Measurements from ENCODE around the gene TMEM18. TPM values are rescaled to one million over a fixed set of nuclear protein-coding genes. Genes with fewer than 3 reads are reported as not detected.

TMEM18 gene
- total RNA-seq, 1 donor from 2014 or later, result 23.3 TPM

GRCh38 chr2:620004-620403, 57.2 kb downstream of the TMEM18 start:
- no peaks in the 10 kb centered on the region for H3K36me3 ChIP-seq
- no peaks in the 10 kb centered on the region for H3K27me3 ChIP-seq (ENCODE audit: low read depth)
- H3K4me1 ChIP-seq, result no peaks in the 10 kb centered on the region
- ATAC-seq (no peak), DNase-seq (no peak)
- no peak overlapping the region for H3K4me3 ChIP-seq
- peaks cover 4% of the 10 kb centered on the region for H3K9me3 ChIP-seq
- intact Hi-C loops (cut with DNase I), result no loop called here
- TF ChIP-seq CTCF (IDR thresholded peaks at IDR 0.05), result no peak
- no peak overlapping the region for H3K27ac ChIP-seq

- H3K9me3 ChIP-seq, result peaks cover 4% of the 10 kb centered on the region
- intact Hi-C loops (cut with DNase I), result no loop called here
- no peak overlapping the region for H3K27ac ChIP-seq
- no peak overlapping the region for H3K4me3 ChIP-seq
- no peaks in the 10 kb centered on the region for H3K4me1 ChIP-seq
- no peak for TF ChIP-seq CTCF (IDR thresholded peaks at IDR 0.05)
- H3K27me3 ChIP-seq (ENCODE audit: low read depth), result no peaks in the 10 kb centered on the region
- ATAC-seq, result no peak
- DNase-seq, result no peak
- H3K36me3 ChIP-seq, result no peaks in the 10 kb centered on the region
Observed at GRCh38 chr2:618422-618990, 58.7 kb downstream of the TMEM18 start.

- peaks cover 4% of the 10 kb centered on the region for H3K9me3 ChIP-seq
- no peak overlapping the region for H3K27ac ChIP-seq
- no peaks in the 10 kb centered on the region for H3K4me1 ChIP-seq
- no peaks in the 10 kb centered on the region for H3K36me3 ChIP-seq
- H3K4me3 ChIP-seq, result no peak overlapping the region
- intact Hi-C loops (cut with DNase I), result no loop called here
- no peak for TF ChIP-seq CTCF (IDR thresholded peaks at IDR 0.05)
- no peaks in the 10 kb centered on the region for H3K27me3 ChIP-seq (ENCODE audit: low read depth)
- ATAC-seq (no peak), DNase-seq (no peak)
Observed at GRCh38 chr2:618005-618404, 59.2 kb downstream of the TMEM18 start.
